HL-60 (cell line): ENCODE data around the gene CAMTA1.

Source experiments
- DNase-seq, 2 experiments: peaks; one replicate each; pipeline ENCODE4 v3.0.0-alpha.2; 2010 to 2020; ENCODE audit warnings: low read depth in 1 of 2, low spot score in 1 of 2
- H3K27ac ChIP-seq: fragments of 250-450 bp; sonication (Bioruptor Pico); replicated peaks from 2 replicates; pipeline ENCODE4 v1.5.1; 2020; ENCODE audit warnings: mild to moderate bottlenecking, moderate library complexity
- H3K27me3 ChIP-seq: fragments of 250-450 bp; sonication (Bioruptor Pico); 2 replicates; pipeline ENCODE4 v1.5.1; 2021; ENCODE audit warnings: mild to moderate bottlenecking, moderate library complexity; ENCODE audit not compliant: insufficient read depth, poor library complexity, severe bottlenecking
- H3K4me3 ChIP-seq: replicated peaks from 2 replicates; pipeline ENCODE4 v1.5.1; 2011; ENCODE audit warnings: mild to moderate bottlenecking, control low read depth, low read length; ENCODE audit not compliant: insufficient read depth
- GABPA ChIP-seq: IDR thresholded peaks from 2 replicates; pipeline ENCODE4 v1.6.1; 2012; ENCODE audit warnings: low read depth
- POLR2AphosphoS5 ChIP-seq: IDR thresholded peaks from 2 replicates; pipeline ENCODE4 v1.6.1; 2012; ENCODE audit warnings: low read depth
- SPI1 ChIP-seq: IDR thresholded peaks from 2 replicates; pipeline ENCODE4 v1.6.1; 2012; ENCODE audit warnings: low read depth, mild to moderate bottlenecking, borderline replicate concordance
- TF ChIP-seq, protein P1 (sequence below): IDR thresholded peaks from 2 replicates; pipeline ENCODE4 v1.6.1; 2012; ENCODE audit warnings: low read depth; ENCODE audit not compliant: insufficient replicate concordance
- TF ChIP-seq, protein P2 (sequence below): IDR thresholded peaks from one replicate; pipeline ENCODE4 v1.5.1; 2011; ENCODE audit warnings: low read length, control low read depth, inconsistent platforms; ENCODE audit not compliant: insufficient read depth

CAMTA1 gene

DNA sequence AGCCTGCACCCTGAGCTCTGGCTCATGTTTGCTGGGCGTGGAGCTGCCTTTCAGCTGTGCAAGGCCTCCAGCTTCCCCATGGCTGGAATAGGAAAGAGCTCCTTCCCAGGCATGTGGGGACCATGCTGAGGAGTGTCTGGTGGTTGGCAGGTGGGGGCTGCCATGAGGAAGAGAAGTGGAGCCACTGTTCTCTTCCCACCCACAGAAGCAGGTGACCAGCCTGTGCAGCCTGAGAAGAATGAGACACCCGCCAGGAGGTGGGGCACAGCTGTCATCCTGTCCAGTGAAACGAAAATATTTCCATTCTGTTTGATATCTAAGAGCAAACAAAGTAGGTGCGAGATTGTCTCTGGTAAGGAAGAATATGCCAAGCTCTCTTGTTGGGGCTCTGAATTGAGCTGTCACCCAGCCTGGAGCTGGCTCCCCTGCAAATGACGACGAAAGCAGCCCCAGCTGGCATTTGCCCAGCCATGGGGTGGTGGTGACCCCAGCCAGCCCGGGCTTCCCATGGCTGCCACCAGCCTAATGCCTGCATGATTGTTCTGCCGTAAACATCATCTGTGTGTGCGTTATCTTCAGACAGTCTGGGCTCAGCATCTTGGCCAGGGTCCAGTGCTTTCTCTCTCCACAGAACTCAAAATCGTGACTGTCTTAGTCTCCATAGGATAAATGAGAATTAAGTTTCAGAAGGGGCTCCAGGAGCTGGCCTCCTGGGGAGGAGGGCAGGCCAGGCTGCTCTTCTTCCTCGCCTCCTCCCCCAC, 556.1 kb downstream of the CAMTA1 start:
- Histone ChIP-seq H3K27me3 (no peaks in the 10 kb centered on the region), H3K4me3 (no peak overlapping the region), H3K27ac (no peak overlapping the region)
- DNase-seq: no peak
- TF ChIP-seq, protein P1, sequence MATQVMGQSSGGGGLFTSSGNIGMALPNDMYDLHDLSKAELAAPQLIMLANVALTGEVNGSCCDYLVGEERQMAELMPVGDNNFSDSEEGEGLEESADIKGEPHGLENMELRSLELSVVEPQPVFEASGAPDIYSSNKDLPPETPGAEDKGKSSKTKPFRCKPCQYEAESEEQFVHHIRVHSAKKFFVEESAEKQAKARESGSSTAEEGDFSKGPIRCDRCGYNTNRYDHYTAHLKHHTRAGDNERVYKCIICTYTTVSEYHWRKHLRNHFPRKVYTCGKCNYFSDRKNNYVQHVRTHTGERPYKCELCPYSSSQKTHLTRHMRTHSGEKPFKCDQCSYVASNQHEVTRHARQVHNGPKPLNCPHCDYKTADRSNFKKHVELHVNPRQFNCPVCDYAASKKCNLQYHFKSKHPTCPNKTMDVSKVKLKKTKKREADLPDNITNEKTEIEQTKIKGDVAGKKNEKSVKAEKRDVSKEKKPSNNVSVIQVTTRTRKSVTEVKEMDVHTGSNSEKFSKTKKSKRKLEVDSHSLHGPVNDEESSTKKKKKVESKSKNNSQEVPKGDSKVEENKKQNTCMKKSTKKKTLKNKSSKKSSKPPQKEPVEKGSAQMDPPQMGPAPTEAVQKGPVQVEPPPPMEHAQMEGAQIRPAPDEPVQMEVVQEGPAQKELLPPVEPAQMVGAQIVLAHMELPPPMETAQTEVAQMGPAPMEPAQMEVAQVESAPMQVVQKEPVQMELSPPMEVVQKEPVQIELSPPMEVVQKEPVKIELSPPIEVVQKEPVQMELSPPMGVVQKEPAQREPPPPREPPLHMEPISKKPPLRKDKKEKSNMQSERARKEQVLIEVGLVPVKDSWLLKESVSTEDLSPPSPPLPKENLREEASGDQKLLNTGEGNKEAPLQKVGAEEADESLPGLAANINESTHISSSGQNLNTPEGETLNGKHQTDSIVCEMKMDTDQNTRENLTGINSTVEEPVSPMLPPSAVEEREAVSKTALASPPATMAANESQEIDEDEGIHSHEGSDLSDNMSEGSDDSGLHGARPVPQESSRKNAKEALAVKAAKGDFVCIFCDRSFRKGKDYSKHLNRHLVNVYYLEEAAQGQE: no peak
- TF ChIP-seq GABPA (no peak), POLR2AphosphoS5 (no peak), SPI1 (no peak)
- TF ChIP-seq, protein P2, sequence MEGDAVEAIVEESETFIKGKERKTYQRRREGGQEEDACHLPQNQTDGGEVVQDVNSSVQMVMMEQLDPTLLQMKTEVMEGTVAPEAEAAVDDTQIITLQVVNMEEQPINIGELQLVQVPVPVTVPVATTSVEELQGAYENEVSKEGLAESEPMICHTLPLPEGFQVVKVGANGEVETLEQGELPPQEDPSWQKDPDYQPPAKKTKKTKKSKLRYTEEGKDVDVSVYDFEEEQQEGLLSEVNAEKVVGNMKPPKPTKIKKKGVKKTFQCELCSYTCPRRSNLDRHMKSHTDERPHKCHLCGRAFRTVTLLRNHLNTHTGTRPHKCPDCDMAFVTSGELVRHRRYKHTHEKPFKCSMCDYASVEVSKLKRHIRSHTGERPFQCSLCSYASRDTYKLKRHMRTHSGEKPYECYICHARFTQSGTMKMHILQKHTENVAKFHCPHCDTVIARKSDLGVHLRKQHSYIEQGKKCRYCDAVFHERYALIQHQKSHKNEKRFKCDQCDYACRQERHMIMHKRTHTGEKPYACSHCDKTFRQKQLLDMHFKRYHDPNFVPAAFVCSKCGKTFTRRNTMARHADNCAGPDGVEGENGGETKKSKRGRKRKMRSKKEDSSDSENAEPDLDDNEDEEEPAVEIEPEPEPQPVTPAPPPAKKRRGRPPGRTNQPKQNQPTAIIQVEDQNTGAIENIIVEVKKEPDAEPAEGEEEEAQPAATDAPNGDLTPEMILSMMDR: no peak

DNA sequence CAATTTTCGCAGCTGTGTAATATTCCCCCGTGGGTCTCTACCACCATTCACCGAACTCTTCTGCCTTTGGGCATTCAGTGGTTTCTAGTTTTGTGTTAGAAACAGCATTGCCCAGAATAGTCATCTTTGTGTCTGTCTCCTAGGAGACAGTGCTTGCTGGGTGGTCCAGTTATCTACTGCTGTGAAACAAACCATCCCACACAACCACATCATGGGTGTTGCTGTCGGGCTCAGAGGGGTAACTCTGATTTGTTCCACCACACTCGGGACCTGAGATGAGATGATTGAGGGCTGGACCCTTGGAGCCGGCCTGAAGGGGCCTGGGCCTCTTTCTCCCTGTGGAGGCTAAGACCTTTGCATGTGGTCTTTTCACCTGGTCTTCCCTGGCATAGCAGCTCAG, 558.6 kb downstream of the CAMTA1 start:
- TF ChIP-seq, protein P2: no peak
- TF ChIP-seq, protein P1: no peak
- TF ChIP-seq GABPA (no peak), SPI1 (no peak), POLR2AphosphoS5 (no peak)
- no peak for DNase-seq
- no peak overlapping the region for H3K27ac ChIP-seq
- no peaks in the 10 kb centered on the region for H3K27me3 ChIP-seq
- H3K4me3 ChIP-seq: no peak overlapping the region

DNA sequence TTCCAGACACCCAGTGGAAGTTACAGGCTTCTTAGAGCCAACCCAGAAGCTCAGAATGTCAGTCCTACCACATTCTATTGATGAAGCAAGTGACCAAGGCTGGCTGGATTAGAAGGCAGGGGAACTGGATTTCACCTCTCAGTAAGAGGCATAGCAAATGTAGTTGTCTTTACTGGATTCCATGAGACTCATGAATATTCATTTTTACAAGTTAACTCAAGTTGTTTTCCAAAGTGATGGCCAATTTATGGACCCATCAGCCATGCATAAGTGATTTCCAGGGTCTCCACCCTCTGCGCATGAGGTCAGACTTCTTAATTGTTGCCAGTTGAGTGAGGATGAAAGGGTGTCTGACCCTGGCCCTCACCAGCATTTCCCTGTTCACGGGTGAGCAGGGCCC, 559.0 kb downstream of the CAMTA1 start:
- TF ChIP-seq, protein P2: no peak
- TF ChIP-seq SPI1: no peak
- no peak for TF ChIP-seq POLR2AphosphoS5
- TF ChIP-seq GABPA: no peak
- TF ChIP-seq, protein P1: no peak

More for the DNA sequence above, 559.0 kb downstream of the CAMTA1 start:
- Histone ChIP-seq H3K27ac (no peak overlapping the region), H3K27me3 (no peaks in the 10 kb centered on the region), H3K4me3 (no peak overlapping the region)
- no peak for DNase-seq
